ENCODE results near the gene CALN1. TPM values are rescaled to one million over a fixed set of nuclear protein-coding genes. Genes with fewer than 3 reads are reported as not detected.

Gene CALN1
- total RNA-seq, 1 donor = not detected

DNA sequence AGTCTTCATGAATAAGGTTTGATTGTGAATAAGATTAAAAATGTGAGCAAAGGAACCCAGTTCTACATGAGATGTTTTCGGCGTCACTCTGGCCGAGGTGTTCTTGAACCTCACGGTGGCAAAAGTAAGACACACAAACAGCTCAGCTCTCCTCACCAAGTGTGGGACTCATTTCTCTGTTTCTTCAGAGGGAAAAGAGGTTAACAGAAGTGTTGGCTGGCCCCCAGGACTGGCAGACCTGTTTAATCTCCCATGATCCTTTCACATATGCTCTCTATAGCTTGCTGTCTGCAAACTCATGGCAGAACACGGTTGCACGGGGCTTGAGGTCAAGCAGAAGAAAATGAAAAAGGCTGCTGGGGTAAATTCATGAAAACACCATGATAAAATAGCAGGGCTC is 394.4 kb downstream of the CALN1 start:
- no peak for DNase-seq (ENCODE audit: low read depth)
- TF ChIP-seq, protein P1, sequence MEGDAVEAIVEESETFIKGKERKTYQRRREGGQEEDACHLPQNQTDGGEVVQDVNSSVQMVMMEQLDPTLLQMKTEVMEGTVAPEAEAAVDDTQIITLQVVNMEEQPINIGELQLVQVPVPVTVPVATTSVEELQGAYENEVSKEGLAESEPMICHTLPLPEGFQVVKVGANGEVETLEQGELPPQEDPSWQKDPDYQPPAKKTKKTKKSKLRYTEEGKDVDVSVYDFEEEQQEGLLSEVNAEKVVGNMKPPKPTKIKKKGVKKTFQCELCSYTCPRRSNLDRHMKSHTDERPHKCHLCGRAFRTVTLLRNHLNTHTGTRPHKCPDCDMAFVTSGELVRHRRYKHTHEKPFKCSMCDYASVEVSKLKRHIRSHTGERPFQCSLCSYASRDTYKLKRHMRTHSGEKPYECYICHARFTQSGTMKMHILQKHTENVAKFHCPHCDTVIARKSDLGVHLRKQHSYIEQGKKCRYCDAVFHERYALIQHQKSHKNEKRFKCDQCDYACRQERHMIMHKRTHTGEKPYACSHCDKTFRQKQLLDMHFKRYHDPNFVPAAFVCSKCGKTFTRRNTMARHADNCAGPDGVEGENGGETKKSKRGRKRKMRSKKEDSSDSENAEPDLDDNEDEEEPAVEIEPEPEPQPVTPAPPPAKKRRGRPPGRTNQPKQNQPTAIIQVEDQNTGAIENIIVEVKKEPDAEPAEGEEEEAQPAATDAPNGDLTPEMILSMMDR (IDR thresholded peaks at IDR 0.05; ENCODE audit: insufficient read depth, low read length) = no peak
- no peak overlapping the region for H3K4me3 ChIP-seq (ENCODE audit: low read depth, low read length)

DNA sequence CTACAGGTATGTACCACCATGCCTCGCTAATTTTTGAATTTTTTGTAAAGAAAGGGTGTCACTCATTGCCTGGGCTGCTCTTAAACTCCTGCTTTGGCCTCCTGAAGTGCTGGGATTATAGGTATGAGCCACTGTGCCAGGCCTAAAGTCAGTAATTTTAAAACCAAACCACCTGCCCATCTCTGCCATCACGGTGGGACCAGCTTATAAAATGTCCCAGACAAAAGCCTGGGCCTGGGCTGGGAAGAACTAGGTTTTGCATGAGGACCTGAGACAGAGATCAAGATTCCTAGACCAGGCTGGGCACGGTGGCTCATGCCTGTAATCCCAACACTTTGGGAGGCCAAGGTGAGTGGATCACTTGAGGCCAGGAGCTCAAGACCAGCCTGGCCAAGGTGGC is 395.6 kb downstream of the CALN1 start:
- TF ChIP-seq, protein P1 (IDR thresholded peaks at IDR 0.05; ENCODE audit: insufficient read depth, low read length) = no peak
- no peak overlapping the region for H3K4me3 ChIP-seq (ENCODE audit: low read depth, low read length)

DNA sequence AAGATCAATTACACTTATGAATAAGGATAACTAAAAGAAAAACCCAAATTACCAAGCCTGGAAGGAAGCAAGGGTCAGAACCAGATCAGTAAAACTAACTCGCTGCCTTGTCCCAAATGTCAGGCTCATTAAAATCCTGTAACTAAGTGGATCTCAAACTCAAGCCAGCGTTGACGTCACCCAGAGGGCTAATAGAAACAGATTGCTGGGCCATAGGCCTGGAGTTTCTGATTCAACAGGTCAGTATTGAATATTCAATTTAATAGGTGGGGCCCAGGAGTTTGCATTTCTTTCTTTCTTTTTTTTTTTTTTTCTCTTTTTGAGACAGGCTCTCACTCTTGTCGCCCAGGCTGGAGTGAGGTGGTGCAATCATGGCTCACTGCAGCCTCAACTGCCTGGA is 397.0 kb downstream of the CALN1 start:
- DNase-seq (ENCODE audit: low read depth) = no peak
- TF ChIP-seq, protein P1 (IDR thresholded peaks at IDR 0.05; ENCODE audit: insufficient read depth, low read length) = no peak
- no peak overlapping the region for H3K4me3 ChIP-seq (ENCODE audit: low read depth, low read length)

More for the DNA sequence above, 395.6 kb downstream of the CALN1 start:
- no peak for DNase-seq (ENCODE audit: low read depth)

DNA sequence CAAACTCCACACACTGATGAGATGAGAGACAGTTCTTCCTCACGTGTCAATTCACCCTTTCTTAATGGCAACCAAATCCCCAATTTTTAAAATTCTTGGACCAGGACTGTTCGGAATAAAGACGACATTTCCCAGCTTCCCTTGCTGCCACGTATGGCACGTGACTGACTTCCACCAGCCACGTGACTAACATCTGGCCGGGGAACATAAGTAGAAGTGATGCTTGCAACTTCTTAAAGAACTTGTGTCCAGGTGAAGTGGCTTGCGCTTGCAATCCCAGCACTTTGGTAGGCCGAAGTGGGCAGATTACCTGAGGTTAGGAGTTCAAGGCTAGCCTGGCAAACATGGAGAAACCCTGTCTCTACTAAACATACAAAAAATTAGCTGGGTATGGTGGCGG is 405.1 kb downstream of the CALN1 start:
- TF ChIP-seq, protein P1 (IDR thresholded peaks at IDR 0.05; ENCODE audit: insufficient read depth, low read length) = no peak
- no peak overlapping the region for H3K4me3 ChIP-seq (ENCODE audit: low read depth, low read length)
- no peak for DNase-seq (ENCODE audit: low read depth)

DNA sequence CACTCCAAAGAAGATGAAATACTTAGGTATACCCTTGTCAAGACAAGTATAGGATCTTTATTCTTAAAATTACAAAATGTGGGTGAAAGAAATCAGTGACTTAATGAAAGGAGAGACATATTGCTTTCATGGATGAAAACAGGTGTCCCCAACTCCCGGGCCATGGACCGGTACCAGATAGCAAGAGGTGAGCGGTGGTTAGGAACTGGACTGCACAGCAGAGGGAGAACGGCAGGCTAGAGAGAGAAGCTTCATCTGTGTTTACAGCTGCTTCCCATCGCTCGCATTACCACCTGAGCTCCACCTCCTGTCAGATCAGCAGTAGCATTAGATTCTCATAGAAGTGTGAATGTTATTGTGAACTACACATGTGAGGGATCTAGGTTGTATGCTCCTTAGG is 408.9 kb downstream of the CALN1 start:
- TF ChIP-seq, protein P1 (IDR thresholded peaks at IDR 0.05; ENCODE audit: insufficient read depth, low read length) = no peak

DNA sequence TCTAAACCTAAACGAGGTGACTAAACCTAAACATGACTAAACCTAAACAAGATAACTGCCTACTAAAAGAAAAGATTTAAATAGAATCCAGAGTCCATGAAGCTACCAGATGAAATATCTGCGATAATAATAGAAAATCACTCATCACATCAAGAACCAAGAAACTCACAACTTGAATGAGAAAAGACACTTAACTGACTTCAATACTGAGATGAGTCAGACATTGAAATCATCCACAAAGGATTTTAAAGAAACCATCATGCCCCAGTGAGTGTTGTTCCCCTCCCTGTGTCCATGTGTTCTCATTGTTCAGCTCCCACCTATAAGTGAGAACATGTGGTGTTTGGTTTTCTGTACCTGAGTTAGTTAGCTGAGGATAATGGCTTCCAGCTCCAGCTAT is 416.0 kb downstream of the CALN1 start:
- H3K4me3 ChIP-seq (ENCODE audit: low read depth, low read length) = no peak overlapping the region
- DNase-seq (ENCODE audit: low read depth) = no peak
- TF ChIP-seq, protein P1 (IDR thresholded peaks at IDR 0.05; ENCODE audit: insufficient read depth, low read length) = no peak

More for the DNA sequence above, 408.9 kb downstream of the CALN1 start:
- no peak overlapping the region for H3K4me3 ChIP-seq (ENCODE audit: low read depth, low read length)
- no peak for DNase-seq (ENCODE audit: low read depth)

DNA sequence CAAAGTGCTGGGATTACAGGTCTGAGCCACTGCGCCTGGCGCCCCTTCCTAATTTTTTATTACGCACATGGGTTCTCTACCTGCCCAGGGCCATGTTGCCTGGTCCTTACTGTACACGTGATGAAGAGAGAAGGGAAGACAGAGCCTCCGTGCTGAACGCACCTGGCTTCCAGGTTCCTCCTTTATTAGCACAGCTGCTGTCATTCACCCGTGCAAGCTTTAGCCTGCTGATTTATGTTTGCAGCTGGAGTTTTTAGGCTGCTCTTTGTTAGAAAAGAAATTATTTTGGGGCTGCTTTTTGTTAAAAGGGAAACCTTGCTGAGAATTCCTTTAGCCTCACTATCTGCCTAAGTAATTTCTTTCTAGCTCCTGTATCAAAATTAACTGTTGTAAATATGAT is 417.0 kb downstream of the CALN1 start:
- H3K4me3 ChIP-seq (ENCODE audit: low read depth, low read length) = no peak overlapping the region
- TF ChIP-seq, protein P1 (IDR thresholded peaks at IDR 0.05; ENCODE audit: insufficient read depth, low read length) = no peak
- no peak for DNase-seq (ENCODE audit: low read depth)

Data from fibroblast of the aortic adventitia (primary cell).